HG03457 (cell line): Measurements from ENCODE around the gene ODAM.
"Not testable (repeated sequence)": the region's sequence is repeated elsewhere in the genome, so short reads cannot be mapped to it uniquely, and the experiment has no call there.

Experiments used
- ATAC-seq: cut with Tn5 transposase; IDR thresholded peaks from one replicate; pipeline ENCODE4 v1.9.1; 2021; ENCODE audit warnings: moderate number of reproducible peaks; ENCODE audit not compliant: unreplicated experiment

Gene ODAM

DNA sequence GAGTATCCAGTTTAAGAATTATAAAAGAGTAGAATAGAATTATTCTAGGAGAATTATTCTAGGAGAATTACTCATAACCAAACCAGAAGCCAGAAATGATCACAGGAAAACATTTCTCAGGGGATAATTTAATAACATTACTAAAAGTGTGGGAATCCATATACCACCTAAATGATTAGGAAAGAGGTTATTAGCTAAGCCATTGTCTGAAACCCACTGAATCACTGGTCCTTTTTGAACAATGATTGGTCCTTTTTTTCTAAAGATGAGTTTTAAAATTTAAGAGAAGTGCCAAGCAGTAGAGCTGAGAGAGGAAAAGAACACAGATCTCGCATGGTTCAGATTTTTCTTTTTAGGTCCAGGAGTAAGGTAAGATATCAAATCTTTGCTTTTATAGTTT lies at the start of gene ODAM:
Gene ODAM, plus strand, starts transcription at position 301 of the 400 bp plus-strand sequence. CDS start 819 bp downstream, outside the sequence.
- no peak for ATAC-seq

DNA sequence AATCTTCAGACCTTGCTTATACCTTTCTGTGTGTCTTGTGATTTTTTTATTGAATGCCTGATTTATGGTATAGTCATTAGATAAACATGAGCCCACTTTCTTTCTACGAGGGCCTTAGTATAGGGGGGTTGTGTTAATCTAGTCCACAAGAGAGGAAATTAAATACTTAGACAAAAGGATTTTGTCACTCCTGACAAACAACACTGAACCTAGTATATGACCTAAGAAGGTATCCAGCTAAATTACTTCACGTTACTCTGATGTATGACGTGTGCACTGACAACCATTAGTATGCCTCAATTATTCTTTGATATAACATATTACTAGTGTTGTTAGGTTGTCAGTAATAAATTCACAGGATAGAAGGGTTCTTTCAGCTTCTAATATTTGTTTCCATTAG lies 44.3 kb upstream of the ODAM start:
- ATAC-seq = no peak

DNA sequence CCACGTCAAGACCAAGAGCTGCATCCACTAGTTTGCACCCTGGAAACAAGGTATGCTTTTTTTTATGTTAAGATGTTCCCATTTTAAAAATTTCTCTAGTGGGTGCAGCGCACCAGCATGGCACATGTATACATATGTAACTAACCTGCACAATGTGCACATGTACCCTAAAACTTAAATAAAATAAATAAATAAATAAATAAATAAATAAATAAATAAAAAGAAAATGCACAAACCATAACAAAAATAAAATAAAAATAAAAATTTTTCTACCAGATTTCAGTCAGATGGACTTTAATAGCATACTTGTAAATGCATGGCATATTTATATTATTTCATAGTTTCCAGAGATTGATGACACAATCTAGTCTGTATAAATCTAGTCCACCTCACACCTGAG lies 43.4 kb upstream of the ODAM start:
- no peak for ATAC-seq

DNA sequence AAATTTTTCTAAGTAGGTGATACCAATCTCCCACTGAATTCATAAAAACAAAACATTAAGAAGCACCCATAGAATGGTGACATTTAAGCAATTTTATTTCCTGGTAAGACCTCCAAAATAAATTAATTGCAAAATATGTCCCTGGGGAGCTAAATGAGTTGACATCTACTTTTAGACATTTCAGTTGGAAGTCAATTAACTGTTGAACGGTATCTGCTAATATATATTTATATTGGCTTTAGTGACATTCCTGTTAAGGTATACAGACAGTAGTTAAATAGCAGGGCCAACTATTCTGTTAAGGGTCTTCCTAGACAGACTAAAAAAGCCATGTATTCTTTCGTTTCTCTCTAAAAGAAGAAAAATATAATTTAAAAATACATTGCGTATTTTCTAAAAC lies 41.6 kb upstream of the ODAM start, which contains the start of gene PRR27:
Gene PRR27, plus strand, starts transcription at position 301 of the 400 bp plus-strand sequence. CDS start 139 bp downstream, outside the sequence.
- ATAC-seq = no peak

- no peak for ATAC-seq
These were observed 36.9 kb upstream of the ODAM start for GRCh38 chr4:70158576-70158975.

- no peak for ATAC-seq
These were observed 18.4 kb upstream of the ODAM start for GRCh38 chr4:70177090-70177489.

- no peak for ATAC-seq
These were observed 17.4 kb upstream of the ODAM start for GRCh38 chr4:70178075-70178660.

DNA sequence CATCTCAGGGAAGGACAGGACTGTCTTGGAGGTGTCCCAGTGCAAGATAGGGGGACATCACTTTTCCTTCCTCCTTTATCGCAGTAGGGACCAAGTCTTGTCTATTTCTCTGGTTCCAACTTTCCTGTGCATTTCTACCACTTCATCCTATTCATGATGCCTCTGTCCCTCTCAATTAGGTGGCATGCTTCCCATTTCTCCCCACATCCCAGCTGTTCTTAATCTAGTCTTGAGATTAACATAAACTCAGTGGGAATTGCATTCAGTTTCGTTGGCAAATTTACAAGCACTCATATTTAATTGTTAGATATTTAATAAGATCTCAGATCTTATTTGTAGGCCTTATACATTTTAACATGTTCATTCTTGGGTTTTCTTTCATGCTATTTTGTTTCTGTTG lies 15.7 kb upstream of the ODAM start:
- ATAC-seq = no peak

- ATAC-seq = no peak
These were observed 13.7 kb upstream of the ODAM start for GRCh38 chr4:70181864-70182263.

GRCh38 chr4:70182517-70183167 lies 12.9 kb upstream of the ODAM start:
- ATAC-seq = no peak

GRCh38 chr4:70183168-70183939 lies 12.2 kb upstream of the ODAM start:
- ATAC-seq = peak; percentile 75

DNA sequence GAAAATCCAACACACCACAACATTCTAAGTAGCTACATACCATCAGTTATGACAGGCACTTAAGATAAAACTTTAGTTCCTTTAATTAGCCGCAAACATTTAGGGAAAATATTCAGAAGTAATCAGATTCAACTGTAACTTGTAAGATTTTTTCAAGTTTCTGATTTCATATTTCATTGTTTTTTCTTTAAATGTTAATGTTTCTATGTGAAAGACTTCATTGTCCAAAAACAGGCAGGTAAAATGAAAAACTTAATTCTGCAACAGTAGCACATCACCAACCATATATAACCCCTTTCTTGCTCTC lies 11.6 kb upstream of the ODAM start:
- ATAC-seq = no peak

GRCh38 chr4:70187216-70187615 lies 8.3 kb upstream of the ODAM start:
- ATAC-seq = no peak

DNA sequence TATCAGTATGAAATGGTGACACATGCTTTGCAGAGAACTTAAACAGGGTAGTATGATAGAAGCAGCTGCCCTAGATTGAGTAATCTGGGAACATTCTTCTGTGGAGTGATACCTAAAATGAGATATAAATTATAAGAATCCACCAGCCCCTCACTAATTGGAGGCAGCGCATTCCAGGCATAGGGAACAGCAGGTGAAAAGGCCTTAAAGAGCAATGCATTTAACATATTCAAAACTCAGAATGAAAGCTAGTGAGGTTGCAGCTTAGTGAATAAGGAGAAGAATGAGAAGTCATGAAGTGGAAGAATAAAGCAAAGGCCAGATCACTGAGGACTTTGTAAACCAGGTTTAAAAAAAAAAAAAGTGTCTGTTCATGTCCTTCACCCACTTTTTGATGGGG lies 4.9 kb upstream of the ODAM start:
- ATAC-seq = no peak

DNA sequence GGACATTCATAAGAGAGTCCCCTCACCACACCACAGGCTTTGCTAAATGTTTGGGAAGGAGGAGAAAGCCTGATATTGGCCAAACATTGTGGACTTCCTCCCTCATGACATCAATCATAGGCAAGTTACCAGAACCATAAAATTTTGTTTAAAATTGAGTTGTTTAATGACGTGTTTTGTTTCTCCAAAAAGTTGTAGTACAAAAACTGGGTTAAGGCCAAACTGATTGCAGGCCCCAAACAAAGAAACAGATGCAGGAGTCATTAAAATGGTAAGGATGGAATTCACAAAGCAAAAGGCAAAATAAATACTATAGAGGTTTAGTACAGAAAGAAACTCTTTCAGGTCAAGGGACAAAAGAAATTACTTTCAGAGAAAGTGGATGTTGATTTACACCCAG lies 3.9 kb upstream of the ODAM start:
- no peak for ATAC-seq

DNA sequence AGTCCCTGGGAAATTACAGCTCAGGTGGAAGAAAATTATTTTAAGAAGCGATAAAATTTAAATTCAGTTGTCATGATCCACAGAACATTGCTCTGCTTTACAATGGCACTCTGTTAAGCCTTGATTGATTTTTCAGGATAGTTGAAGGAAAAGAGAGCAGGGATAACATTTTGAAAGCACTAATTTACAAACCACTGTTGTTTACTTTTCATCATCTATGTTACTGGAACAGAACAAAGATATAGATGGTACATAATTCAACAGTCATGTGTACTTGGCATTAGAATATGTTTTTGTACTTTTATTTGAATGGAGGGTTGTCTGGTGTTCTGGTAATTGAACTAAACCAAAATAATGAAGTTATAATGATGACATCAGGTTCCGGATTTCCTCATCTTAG lies 2.6 kb upstream of the ODAM start:
- no peak for ATAC-seq

GRCh38 chr4:70196857-70197256 lies 1.3 kb downstream of the ODAM start:
- no peak for ATAC-seq

DNA sequence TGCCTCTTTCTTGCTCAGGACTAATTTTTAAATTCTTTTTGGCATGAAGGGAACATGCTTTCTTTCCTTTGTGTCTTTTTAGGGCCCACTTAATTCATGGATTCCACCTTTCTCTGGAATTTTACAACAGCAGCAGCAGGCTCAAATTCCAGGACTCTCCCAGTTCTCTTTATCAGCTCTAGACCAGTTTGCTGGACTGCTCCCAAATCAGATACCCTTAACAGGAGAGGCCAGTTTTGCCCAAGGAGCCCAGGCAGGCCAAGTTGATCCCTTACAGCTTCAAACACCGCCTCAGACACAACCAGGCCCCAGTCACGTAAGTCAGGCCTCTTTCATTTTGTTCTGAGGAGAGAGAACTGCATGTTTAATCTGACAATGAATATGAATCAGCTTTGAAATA lies 2.3 kb downstream of the ODAM start:
- no peak for ATAC-seq

- no peak for ATAC-seq
These were observed 8.1 kb downstream of the ODAM start for GRCh38 chr4:70203601-70204000.

DNA sequence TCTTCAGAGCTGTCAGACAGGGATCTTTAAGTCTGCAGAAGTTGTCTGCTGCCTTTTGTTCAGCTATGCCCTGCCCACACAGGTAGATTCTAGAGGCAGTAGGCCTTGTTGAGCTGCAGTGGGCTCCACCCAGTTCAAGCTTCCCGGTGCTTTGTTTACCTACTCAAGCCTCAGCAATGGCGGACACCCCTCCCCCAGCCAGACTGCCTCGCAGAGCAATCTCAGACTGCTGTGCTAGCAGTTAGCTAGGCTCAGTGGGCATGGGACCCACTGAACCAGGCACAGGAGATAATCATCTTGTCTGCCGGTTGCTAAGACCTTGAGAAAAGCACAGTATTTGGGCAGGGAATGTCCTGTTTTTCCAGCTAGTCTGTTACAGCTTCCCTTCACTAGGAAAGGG lies 17.2 kb downstream of the ODAM start:
- not testable (repeated sequence) for ATAC-seq

DNA sequence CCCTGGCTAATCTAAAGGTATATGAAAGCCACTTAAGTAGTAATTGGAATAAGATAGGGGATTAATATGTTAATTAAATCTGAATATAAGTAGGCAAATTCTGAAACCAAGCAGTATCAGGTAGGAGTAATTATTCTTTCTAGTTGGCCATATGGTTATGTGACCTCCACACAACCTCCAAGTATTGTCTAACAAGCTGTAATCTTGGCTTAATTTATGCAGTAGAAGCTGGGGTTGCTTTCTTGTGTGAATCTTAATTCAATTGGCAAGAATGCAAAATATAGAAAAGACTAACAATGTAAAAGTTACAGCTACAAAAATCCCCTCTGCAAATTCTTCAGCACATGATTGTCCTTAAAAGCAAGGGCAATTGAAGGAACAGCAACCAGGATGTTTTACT lies 20.6 kb downstream of the ODAM start:
- not testable (repeated sequence) for ATAC-seq

DNA sequence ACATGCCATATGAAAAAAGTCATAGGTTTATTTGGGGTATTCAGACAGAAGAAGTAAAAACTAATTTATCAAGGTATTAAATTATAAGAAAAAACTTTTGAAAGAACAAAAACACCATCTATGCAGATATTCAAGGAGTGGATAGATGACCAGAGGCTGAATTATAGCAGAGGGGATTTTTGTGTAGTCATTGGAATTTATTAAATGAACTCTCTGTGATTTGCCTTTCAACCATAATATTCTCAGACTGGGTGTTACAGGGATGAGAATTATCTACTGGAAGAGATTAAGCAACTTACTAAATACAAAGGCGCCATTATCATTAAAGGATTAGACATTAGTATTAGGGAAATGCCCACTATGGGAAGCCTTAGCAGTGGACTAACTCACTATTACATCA lies 21.0 kb downstream of the ODAM start:
- not testable (repeated sequence) for ATAC-seq
